HG03064 (cell line): ENCODE results near the gene MMP17.

Experiments
- ATAC-seq: cut with Tn5 transposase; IDR thresholded peaks from one replicate; pipeline ENCODE4 v1.9.1; 2021; ENCODE audit warnings: low read depth; ENCODE audit not compliant: unreplicated experiment

MMP17 gene

DNA sequence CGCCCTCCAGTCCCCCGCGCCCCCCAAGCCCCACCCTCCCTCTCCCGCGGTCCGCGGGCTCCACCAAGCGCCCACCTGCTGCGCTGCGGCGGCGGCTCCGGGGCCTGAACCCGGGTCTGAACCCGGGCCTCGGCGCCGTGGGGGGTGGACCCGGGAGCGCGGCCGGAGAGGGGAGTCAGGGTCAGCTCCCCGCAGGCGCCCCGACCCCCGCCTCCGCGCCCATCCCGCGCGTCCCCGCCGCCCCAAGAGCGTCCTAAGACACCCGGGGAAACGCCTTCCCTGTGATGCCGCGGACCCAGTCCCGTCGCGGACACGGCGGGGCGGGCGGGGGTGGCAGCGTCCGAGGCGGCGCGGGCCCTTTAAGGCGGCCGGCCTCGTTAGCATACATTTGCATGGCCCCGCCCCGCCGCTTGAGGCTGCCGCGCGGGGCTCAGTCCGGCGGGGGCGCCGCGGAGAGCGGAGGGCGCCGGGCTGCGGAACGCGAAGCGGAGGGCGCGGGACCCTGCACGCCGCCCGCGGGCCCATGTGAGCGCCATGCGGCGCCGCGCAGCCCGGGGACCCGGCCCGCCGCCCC is at the start of gene MMP17:
Gene MMP17, plus strand, starts transcription at position 433 of the 574 bp plus-strand sequence. Its CDS starts 102 bp downstream, at position 535.
- ATAC-seq: peak; percentile 51

DNA sequence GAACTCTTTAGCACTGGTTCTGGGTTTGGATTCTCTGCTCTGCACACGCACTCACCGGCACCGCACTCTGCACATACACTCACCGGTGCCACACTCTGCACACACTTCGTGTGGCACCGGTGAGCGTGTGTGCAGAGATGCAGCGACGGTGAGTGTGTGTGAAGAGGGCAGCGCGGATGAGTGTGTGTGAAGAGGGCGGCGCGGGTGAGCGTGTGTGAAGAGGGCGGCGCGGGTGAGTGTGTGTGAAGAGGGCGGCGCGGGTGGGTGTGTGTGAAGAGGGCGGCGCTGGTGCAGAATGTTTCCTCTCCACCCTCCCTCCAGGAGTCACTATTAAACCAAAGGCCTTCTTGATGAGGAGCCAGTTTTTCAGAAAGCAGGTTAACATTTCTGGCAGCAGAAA is 49.2 kb upstream of the MMP17 start:
- no peak for ATAC-seq

DNA sequence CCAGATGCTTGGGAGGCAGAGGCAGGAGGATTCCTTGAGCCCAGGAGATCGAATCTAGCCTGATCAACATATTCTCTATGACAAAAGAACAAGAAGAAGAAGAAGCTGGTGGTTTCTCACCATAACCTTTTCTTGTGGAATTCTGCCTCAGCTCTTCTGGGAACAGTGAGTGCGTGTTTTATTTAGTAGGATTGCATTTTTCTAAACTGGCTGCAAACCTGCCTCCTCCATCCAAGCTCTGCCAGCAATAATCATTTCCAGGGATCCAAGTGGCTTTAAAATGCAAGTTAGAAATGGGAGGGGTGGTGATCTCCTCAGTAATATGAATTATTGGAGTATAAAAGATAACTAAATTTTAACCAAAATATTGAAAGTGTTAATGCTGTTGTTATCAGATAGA is 46.1 kb upstream of the MMP17 start:
- ATAC-seq: no peak

DNA sequence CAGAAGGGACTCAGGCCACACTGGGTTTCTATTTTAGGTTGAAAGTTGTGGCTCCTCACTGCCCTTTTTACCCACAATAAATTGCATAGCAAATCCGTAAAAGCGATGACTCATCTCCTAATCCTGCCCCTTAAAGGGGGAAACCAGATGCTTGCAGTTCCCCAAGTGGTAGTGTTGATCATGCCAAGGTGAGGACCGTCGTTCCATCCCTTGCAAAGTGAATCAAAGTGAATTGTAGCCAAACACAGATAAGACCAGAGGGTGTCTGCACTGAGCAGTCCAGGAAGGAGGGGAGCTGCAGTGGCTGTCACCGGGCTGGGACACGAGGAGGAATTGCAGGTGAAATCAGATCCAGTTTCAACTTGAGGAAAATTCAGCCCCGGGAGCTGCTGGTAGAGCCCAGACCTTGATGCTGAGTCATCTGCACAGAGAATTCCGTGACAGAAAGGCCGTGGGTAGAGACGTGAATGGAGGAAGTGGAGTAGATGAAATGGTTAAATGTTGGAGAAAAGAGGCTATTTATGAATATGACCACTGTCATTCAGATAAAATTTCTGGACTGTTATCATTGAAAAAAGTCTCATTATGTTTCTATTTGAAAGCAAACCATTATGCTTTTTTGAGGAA is 44.2 kb upstream of the MMP17 start:
- peak; percentile 62 for ATAC-seq

DNA sequence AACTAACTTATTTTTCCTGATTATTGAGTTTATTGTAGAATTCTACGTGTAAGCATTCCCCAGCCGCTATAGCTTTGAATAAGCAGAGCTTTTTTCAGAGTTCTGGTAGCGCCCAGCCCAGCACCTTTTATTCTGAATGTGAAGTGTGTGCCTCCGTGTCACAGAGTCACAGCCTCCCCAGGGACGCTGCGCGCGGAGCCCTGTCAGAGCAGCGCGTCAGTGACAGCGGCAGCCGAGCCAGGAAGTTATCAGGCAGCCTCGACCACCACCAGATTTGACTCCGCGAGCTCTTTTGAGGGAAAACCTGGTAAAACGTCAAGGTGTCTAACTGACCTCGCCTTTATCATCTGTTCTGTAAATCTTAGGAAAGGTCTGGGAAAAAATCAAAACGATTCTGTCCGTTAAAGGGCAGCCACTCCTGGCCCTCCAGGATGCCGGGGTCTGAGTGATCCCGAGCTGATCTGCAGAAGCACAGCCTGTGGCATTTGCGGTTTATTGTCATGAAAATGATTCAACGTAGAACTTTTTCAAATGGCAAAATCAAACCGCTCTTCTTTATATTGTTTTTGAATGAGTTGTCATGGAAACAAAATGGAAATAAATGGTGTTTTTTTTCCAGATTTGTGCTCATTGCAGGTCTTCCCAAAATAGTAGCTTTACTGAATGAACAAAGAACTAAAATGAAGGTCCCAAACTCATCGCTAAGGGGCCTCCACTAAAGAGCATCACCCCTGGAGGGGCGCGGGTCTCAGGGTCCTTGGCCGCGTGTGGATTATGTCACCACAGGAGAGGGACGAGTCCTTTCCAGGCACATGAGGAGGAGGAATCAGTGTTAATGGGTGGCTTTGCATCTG is 43.1 kb upstream of the MMP17 start:
- no peak for ATAC-seq

DNA sequence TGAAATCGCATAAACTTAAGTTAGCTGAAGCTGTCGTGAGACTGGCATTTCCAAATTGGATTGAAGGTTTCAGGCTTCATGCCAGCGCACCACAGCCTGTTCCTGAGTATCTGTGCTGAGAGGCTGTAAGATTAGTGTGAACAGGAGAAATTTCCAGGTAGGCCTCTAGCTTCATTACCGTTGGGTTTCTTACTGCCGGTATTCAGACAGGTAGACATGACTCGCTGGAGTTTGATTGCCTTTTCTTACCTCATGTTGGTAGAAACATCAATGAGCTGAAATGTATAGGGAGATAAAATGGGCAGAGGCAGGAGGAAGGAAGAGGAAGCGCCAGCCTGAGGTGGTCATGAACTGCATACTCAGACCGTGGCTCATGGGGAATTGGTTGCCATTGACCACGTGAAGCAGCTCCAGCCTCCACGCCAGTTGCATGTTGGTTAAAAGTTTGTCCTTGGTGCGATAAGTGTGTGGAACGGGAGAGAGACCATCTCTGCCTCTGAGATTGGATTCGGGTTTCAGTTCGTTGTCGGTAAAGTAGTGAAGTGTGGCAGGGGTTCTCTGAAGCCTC is 42.3 kb upstream of the MMP17 start:
- ATAC-seq: no peak

DNA sequence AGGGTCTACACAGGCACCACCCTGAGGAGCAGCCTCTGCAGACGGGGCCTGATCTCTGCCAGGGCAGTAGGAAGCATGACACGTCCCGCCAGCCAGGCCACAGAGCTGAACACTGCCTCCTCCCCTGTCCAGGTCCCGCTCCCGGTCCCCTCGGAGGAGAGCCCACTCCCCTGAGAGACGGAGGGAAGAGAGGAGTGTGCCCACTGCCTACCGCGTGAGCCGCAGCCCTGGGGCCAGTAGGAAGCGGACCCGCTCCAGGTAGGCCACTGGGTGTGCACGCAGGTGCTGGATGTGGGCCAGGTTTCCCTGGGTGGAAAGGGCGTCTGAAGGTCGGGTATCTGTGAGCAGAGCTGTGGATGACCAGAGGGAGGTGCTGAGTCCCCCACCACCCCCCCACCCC is 41.9 kb upstream of the MMP17 start:
- no peak for ATAC-seq

DNA sequence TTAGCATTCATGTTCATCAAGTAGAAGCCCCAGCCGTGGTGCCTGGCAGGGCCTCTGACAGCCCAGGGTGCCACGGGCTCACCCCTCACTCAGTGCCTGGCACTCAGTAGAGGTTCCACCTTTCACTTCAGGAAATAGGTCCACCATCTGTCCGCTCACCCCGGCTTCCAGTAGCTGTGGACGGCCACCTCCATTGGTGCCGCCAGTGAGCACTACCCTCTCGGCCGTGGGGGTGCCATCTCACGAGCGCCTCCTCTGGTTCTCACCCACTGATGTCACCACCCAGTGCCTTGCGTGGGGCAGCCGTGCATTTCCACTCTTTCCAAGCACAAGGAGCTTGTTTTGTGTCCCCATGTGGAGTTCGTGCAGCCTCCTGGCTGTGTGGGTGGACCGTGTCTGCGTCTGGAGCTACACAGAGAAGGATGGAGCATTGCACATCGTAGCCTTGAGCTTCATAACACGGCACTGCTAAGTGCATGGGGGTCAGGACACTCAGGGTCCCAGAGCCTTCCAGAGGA is 41.0 kb upstream of the MMP17 start:
- ATAC-seq: no peak

DNA sequence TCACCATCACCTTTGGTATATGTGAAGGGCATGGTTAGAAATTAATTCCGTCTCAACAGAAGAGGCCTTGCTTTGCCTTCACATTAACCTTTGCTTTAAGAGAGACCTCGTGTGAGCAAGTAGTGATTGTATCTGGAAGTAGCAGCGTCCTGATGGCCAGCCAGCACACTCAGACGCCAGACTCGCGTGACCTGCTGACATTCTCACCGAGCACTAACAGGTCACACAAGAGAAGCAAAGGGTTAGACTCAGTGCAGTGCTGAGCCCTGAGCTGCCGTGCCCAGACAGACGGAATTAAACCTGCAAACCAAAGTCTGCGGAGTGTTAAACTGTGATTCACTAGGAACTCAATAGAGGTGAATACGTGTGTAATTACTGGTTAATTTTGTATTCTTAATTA is 40.1 kb upstream of the MMP17 start:
- ATAC-seq: no peak

DNA sequence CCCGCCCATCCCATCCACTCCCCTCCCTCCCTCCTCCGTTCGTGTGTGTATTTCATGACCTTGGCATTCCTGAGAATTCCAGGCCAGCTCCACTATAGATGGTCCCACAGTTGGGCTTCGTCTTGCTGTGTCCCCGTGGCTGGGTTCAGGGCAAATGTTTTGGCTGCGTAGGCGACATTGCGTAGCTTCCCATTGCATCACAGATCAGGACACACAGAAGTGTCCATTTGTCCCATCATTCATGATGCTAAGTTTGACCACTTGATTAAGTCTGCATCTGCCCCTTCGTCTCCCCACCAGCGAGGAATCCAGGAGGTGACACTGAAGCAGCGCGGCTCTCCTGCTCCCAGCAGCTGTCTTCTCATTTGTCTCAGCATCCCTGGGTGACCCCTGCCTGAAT is 38.6 kb upstream of the MMP17 start:
- ATAC-seq: no peak

DNA sequence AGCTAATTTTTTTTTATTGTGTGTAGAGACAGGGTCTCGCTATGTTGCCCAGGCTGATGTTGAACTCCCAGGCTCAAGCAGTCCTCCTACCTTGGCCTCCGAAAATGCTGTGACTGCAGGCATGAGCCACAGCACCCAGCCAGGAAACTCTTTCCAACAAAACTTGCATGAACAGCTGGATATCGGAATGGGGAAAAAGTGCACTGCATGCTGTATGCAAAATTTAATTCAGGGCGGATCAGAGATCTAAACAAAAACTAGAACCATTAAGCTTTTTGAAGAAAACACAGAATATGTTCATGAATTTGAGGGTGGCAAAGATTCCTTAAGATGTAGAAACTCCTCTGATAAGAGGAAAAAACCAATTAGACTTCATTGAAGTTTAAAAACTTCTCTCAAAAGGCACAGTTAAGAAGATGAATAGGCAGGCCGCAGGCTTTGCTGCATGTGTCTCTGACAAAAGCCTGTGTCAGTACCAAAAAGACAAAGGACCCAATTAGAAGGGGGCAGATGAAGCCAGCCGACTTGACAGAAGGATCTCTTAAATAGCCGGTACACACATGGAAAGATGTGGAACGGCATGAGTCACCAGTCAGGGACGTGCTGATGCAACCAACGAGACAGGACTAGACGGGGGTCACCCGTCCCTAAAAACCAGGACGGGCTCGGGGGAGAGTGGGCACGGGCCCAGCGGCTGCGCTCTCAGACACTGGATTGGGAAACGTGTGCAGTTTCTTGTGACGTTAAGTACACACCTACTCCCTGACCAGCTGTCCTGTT is 34.8 kb upstream of the MMP17 start:
- no peak for ATAC-seq

DNA sequence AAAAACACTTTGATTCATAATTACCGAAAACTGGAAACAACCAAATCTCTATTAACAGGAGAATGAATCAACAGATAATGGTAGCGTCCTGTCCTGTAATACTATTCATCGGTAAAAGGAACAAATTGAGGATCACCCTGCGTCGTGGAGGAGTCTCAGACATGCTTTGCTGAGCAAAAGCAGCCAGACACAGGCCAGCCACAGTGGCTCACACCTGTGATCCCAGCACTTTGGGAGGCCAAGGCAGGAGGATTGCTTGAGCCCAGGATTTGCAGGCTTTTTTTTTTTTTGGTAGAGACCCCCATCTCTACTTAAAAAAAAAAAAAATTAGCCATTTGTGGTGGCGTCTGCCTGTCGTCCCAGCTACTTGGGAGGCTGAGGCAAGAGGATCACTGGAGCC is 34.1 kb upstream of the MMP17 start:
- no peak for ATAC-seq

DNA sequence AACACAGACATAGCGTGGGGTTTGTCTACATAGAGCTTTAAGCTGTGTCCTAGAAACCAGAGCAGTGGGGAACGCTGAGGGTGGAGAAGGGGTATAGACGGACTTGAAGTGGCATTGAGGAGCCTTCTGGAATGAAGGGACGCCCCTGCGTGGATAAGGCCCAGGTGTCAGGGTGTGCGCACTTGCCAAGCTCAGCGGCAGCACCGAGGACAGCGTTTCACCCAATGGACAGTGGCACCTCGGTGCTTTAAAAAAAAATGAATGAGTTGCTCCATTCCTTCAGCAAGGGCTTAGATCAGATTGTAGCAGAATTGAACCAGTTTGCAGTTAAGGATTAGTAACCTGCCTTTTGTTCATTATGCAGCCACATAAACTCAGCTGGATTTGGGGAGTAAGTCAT is 33.6 kb upstream of the MMP17 start:
- no peak for ATAC-seq

DNA sequence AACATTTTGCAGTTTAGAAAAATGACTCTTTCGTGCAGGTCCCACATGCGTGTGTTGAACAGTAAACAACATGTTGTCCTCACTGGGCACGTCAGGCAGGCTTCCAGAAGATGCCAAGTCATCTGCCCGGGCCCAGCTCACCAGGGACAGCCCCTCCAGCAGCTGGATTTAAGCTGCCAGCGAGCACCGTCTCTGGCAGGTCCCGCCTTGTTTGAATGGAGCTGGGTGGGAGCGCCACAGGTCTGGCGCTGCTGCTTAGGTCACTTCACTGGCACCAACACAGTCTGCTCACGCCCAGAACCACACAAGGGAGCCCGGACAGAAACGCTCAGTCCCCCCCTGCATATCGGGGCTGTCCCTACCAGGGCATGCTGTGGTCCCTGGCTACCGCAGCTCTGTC is 33.1 kb upstream of the MMP17 start:
- no peak for ATAC-seq

DNA sequence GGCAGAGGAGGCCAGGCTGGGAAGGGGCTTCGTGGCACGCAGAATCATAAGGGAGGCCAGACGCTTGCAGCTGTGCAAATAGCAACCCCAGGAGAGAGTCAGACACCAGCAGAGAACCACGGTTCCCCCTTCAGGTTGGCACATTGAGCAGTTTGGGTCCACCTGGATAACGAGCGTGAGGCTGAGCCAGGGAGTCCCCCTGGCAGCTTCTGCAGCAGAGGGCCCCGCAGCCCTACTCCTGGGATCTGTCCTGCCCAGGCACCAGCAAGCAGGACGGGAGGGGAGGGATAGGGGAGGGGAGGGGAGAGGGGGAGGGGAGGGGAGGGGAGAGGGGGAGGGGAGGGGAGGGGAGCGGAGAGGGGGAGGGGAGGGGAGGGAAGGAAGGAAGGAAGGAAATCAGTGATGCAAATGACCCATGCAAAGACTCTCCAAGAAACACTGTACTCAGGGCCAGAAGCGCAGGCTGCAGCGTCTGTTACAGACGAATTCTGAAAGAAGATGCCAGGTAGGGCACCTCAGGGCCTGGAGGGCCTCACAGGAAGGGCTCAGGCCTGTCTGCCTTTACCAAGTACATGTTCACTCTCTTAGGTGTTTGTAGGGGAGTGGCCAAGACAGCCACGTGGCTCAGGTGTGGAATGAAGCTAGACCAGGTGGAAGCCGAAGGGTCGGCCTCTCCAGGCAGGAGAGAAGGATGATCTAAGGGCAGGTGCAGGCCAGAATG is 32.3 kb upstream of the MMP17 start:
- no peak for ATAC-seq

DNA sequence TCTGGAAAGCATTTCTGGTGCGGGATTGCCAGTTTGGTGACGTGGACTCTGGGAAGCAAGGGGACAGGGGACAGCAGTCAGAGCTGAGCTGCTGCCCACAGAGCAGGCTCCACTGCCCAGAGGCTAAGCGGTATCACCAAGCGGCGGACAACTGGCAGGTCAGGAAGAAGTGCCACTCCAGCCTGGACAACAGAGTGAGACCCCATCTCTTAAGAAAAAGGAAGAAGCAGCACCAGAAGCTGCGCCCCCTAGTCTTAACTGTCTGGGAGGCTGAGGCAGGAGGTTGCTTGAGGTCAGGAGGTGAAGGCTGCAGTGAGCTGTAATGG is 31.8 kb upstream of the MMP17 start:
- no peak for ATAC-seq

DNA sequence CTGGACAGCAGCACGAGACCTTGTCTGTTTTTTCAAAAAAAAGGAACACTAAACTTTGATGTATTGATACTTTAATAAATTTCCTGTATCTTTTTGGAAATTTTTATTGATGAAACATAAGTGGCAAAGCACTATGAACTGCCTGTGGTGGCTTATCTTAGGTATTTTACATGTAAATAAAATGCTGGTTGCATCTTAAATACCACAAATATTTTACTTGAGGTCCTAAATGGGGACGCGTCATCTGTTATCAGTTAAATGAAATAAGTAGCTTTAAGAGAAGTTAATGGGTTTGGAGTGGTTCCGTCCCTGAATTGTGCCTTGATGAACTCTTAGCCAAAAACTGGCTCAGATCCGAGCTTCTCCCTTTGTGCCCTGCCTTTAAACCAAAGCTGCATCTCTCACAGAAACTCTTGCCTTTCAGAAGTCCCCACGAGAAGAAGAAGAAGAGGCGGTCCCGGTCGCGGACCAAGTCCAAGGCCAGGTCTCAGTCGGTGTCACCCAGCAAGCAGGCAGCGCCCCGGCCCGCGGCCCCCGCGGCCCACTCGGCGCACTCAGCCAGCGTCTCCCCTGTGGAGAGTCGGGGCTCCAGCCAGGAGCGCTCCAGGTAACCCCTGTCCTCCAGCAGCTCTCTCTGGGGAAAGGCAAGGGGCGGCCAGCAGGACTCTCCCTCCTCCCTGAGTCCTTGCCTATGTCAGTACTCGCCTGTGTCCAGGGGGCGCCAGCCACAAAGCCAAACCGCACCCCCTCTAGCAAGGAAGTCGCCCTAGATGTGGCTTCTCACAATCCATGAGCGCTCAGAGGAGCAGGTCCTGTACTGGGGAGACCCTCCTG is 31.2 kb upstream of the MMP17 start:
- no peak for ATAC-seq

DNA sequence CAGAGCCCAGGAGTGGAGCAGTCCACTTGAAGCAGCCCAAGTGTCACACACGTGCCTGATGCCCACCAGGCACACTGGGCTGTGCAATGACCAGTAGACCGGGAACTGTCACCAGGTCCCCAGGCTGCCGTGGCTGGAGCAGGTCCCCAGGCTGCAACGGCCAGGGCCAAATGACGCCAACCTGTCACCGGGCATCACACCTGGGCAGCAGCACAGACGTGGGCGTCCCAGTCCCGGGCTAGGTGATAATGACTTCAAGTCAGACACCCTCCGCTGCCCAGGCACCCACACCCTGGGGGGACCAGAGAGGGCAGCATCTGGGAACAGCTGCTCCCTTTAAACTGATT is 30.6 kb upstream of the MMP17 start:
- ATAC-seq: no peak

DNA sequence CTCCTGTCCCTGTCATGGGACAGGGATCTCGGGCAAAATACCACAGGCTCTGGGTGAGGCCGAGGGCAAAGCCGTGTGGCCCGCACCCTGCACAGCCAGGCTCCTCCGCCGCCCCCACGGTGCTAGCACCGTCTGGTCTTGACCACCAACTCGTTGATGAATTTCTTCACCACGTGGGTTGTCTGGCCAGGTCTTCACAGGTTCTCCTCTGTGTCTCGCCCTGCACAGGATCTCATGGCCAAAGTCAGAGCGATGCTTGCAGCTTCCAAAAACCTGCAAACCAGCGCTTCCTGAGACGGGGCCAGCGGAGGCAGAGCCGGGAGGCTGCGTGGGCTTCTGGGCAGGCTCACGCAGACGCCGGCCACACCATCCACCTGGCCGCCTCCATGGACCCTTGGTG is 29.0 kb upstream of the MMP17 start:
- no peak for ATAC-seq
